GM19099 (cell line): Measurements from ENCODE around the gene SSBP3.

Experiments
- POLR2A ChIP-seq: IDR thresholded peaks from 3 replicates; pipeline ENCODE4 v1.6.1; 2011; ENCODE audit warnings: low read depth; ENCODE audit not compliant: insufficient read length; ENCODE audit errors: extremely low read depth

SSBP3 gene

GRCh38 chr1:54290506-54291184 is 115.5 kb downstream of the SSBP3 start:
- no peak for TF ChIP-seq POLR2A

GRCh38 chr1:54289712-54290233 is 116.4 kb downstream of the SSBP3 start:
- TF ChIP-seq POLR2A, result no peak

GRCh38 chr1:54287801-54288211 is 118.4 kb downstream of the SSBP3 start:
- TF ChIP-seq POLR2A, result no peak

- no peak for TF ChIP-seq POLR2A
These were observed 119.0 kb downstream of the SSBP3 start for GRCh38 chr1:54287176-54287650.

GRCh38 chr1:54285815-54286345 is 120.3 kb downstream of the SSBP3 start:
- TF ChIP-seq POLR2A, result no peak

GRCh38 chr1:54284781-54285529 is 121.2 kb downstream of the SSBP3 start:
- no peak for TF ChIP-seq POLR2A

GRCh38 chr1:54283635-54284385 is 122.4 kb downstream of the SSBP3 start:
- no peak for TF ChIP-seq POLR2A

- TF ChIP-seq POLR2A, result no peak
These were observed 123.9 kb downstream of the SSBP3 start for GRCh38 chr1:54282101-54282847.

- no peak for TF ChIP-seq POLR2A
These were observed 125.5 kb downstream of the SSBP3 start for GRCh38 chr1:54280651-54281050.

GRCh38 chr1:54279457-54279856 is 126.7 kb downstream of the SSBP3 start:
- no peak for TF ChIP-seq POLR2A

GRCh38 chr1:54278941-54279422 is 127.2 kb downstream of the SSBP3 start:
- TF ChIP-seq POLR2A, result no peak

- no peak for TF ChIP-seq POLR2A
These were observed 128.5 kb downstream of the SSBP3 start for GRCh38 chr1:54277451-54278341.

GRCh38 chr1:54276617-54277450 is 129.4 kb downstream of the SSBP3 start:
- no peak for TF ChIP-seq POLR2A

- no peak for TF ChIP-seq POLR2A
These were observed 130.8 kb downstream of the SSBP3 start for GRCh38 chr1:54275349-54275748.
